ENCODE measurements around the gene PTPRM.

- TF ChIP-seq, protein P1, sequence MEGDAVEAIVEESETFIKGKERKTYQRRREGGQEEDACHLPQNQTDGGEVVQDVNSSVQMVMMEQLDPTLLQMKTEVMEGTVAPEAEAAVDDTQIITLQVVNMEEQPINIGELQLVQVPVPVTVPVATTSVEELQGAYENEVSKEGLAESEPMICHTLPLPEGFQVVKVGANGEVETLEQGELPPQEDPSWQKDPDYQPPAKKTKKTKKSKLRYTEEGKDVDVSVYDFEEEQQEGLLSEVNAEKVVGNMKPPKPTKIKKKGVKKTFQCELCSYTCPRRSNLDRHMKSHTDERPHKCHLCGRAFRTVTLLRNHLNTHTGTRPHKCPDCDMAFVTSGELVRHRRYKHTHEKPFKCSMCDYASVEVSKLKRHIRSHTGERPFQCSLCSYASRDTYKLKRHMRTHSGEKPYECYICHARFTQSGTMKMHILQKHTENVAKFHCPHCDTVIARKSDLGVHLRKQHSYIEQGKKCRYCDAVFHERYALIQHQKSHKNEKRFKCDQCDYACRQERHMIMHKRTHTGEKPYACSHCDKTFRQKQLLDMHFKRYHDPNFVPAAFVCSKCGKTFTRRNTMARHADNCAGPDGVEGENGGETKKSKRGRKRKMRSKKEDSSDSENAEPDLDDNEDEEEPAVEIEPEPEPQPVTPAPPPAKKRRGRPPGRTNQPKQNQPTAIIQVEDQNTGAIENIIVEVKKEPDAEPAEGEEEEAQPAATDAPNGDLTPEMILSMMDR (IDR thresholded peaks at IDR 0.05), result no peak
- TF ChIP-seq POLR2A (IDR thresholded peaks at IDR 0.05), result no peak
Observed at GRCh38 chr18:8034674-8035073, 467.6 kb downstream of the PTPRM start.

Data from lower leg skin (tissue), 3 donors.